Measurements from ENCODE around the gene B9D1.

B9D1 gene

GRCh38 chr17:19376811-19377210 lies 14.3 kb upstream of the B9D1 start:
- DNase-seq (ENCODE audit: low spot score) = no peak

- no peak for DNase-seq (ENCODE audit: low spot score)
These were observed 13.2 kb upstream of the B9D1 start for GRCh38 chr17:19375732-19376131.

- no peak for DNase-seq (ENCODE audit: low spot score)
These were observed 11.6 kb upstream of the B9D1 start for GRCh38 chr17:19374136-19374535.

- DNase-seq (ENCODE audit: low spot score) = peak; percentile 58
These were observed 10.5 kb upstream of the B9D1 start for GRCh38 chr17:19372866-19373504.

- no peak for DNase-seq (ENCODE audit: low spot score)
These were observed 9.9 kb upstream of the B9D1 start for GRCh38 chr17:19372439-19372838.

DNA sequence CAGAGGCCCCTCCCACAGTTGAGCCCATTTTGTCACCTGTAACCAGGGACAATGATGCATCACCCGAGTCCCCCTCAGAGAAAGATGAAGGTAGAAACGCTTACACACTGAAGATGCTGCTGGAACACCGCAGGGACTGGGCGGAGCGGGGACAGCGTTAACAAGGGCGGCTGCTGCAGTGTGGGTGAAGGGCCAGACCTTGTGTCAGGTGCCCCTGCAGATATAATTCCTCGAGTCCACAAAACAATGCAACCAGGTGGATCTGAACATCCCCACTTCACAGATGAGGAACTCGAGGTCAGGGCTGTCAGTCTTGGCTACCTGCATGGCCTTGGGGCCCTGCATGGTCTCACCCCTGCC lies 9.5 kb upstream of the B9D1 start:
- DNase-seq (ENCODE audit: low spot score) = peak; percentile 53

DNA sequence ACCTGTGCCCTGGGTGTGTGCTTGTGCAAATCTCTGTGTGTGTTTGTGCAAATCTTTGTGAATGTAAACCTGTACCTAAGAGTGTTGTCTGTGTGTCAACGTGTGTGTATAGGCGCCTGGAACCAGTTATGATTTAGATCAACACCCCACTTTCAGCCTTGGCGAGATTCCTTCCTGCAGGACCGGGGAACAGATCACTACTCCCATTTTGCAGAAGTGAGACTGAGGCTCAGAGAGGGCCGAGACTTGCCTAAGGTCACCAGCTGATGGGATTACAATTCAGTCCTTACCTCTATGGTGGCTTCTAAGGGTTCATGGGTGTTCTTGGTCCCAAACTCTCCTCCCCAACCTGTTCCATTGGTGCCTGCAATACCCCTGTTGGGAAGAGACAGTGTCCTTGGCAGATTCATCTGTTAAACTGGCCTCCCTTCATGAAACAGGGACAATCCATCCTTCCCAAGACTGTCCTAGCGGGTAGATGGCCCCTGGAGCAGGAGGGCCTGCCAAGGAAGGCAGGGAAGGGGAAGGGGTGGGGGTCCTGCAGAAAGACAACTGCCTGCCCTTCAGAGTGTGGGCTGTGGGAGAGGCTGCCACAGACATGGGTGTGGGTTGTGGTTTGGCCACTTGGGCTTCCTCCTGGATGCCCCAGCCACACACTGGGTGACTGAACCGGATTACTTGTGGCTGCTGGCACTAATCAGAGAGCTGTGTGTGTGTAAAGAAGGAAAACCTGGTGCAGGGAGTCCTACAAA lies 8.9 kb upstream of the B9D1 start:
- peak; percentile 40 for DNase-seq (ENCODE audit: low spot score)

GRCh38 chr17:19370493-19370960 lies 8.0 kb upstream of the B9D1 start:
- DNase-seq (ENCODE audit: low spot score) = peak; percentile 66

DNA sequence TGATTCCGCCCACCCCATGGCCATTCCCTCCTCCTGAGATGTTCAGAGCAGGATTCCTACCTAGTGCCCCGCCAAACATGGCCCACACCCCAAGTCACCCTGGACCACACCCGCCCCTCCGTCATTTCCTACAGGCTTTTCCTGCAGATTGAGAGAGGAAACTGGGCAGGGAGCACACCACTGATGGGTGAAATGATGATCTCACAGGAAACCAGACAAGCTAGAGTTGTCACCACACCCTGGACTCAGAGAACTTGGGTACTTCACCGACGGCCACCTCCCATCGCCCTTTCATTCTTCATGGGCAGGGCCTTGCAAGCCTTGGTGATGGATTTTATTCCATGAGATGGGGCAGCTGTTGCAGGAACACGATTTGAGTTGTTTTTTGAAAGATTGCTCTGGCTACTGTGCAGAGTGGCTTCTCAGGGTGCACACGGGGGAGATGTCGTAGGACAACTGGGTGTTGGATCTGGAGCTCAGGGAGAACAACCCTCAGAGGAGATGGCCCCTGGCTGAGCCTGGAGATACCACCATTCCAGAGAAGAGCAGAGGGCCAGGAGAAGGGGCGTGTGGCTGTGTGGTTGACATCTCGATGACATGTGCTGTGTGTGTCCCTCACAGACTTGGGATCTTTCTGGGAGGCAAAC lies 7.4 kb upstream of the B9D1 start:
- peak; percentile 37 for DNase-seq (ENCODE audit: low spot score)

DNA sequence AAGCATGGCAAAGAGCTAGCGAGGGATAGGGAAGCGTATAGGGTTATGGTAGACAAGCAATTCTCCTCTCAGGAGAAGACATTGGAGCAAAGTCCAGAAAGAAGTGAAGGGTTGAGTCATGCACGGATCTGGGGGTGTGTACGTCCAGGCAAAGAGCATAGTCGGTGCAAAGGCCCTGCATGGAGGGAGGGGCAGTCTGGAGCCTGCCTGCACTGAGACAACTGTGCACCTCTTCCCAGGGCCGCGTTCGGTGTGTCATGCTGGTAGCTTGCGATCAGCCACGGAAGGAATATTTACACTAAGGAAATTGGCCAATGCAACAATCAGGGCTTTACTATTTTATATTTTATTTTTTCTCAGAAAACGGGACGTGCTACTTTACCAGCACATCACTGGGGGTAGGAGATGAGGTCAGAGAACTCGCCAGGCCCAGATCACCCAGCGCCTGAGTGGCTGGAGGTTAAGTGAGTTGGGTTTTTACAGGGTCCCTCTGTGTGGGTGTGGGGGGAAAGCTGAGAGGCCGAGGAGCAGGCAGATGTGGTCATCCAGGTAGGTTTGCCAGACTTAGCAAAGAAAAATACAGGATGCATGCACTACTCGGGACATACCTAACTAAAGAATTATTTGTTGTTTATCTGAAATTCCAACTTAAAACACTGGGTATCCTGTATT lies 6.7 kb upstream of the B9D1 start:
- peak; percentile 30 for DNase-seq (ENCODE audit: low spot score)

- no peak for DNase-seq (ENCODE audit: low spot score)
These were observed 5.7 kb upstream of the B9D1 start for GRCh38 chr17:19368229-19368628.

DNA sequence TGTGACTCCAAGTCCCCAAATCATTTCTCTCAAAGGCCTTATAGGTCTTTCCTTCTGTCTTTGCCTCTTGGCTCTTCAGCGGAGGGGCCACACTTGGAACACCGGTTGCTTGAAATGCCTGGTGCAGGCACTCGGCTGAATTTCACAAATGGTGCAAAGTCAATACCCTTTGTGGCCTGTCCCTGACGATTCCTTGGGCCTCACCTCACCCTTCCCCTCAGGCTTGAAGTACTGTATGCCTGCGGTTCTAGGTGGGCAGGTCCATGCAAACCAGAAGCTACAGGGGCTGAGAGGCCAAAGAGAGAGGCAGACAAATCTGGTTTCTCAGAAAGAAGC lies 4.1 kb upstream of the B9D1 start:
- no peak for DNase-seq (ENCODE audit: low spot score)

- DNase-seq (ENCODE audit: low spot score) = no peak
These were observed 3.5 kb upstream of the B9D1 start for GRCh38 chr17:19365833-19366636.

DNA sequence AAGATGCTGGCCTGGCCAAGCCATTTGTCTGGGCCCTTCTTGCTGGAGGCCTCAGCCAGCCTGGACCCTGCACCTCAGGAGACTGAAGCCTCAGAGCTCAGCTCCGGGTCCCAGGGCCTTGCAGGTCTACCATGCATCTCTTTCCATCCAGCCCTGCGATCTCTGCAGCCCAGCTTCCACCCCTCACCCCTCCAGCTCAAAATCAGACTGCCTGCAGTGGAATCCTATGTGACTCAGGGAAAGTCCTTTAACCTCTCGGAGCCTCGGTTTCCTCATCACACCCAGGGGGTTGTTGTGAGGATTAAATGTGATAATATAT lies 2.9 kb upstream of the B9D1 start:
- DNase-seq (ENCODE audit: low spot score) = no peak

DNA sequence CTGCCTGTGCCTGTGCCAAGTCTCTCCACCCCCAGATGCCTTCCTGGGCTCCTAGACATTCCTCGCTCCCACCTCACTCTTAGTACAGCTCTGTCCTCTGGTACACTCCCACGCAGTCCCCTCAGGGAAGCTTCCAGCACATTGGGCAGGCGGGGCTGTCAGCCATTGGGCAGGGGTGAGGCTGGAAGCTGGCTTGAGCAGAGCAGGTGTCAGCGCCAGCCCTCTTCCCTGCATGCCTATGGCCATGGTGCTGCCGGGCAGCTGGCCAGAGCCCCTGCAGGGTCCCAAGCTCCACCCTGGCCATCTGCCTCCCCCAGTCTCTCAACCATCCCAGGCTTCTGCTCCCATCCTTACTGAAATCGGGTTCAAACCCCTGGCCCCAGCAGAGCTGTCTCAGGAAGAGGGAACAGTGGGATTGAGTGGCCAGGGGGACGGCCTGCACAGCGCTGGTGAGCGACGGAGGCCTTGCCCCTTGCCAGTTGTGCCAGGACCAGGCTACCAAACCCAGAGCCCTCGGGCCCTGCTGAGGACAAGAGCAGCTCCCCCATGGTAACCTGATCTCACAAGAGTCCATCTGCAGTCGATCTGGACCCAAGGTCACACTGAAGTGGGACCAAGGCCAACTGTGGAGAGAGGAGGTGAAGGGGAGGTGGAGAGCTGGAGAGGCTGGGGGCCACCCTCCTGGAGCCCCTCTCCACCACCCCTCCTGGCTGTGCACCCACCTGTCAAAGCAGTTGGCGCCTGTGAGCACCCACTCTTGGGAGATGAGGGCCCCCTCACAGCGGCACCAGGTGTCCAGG lies 2.4 kb upstream of the B9D1 start:
- DNase-seq (ENCODE audit: low spot score) = no peak

- no peak for DNase-seq (ENCODE audit: low spot score)
These were observed 1.0 kb upstream of the B9D1 start for GRCh38 chr17:19363460-19364035.

- DNase-seq (ENCODE audit: low spot score) = no peak
These were observed 553 bp upstream of the B9D1 start for GRCh38 chr17:19363114-19363438.

DNA sequence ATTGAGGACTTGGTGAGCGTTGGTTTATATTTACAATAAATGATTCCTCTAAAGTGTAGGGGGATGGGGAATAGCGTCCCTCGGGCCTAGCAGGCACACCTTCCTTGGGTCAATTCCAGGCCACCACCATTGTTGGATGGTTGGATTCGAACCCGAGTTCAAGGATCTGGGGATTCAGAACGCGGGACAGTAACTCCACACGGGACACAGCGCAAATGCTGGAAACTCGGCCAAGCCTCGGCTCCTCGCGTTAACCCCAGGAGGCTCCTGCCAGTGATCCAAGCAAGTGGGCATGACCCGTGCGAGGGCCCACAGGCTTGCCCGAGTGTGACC lies 613 bp downstream of the B9D1 start:
- DNase-seq (ENCODE audit: low spot score) = no peak

DNA sequence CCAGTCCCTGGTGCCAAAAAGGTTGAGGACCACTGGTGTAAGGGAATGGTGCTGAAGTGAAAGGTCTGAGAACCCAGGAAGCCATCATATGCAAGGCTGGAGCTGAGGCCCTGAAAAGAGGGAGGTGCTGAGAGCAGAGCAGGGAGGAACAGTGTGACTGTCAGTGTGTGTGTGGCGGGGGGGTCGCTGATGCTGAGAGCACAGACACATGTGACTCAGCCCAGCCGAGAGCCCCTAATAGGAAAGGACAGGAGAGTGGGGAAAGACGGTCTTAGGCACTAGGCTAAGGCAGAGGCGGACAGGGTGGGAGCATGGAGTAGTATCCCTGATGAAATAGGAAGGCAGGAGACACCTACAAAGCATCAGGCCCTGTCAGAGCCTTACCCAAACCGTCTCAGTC lies 1.2 kb downstream of the B9D1 start:
- DNase-seq (ENCODE audit: low spot score) = no peak

DNA sequence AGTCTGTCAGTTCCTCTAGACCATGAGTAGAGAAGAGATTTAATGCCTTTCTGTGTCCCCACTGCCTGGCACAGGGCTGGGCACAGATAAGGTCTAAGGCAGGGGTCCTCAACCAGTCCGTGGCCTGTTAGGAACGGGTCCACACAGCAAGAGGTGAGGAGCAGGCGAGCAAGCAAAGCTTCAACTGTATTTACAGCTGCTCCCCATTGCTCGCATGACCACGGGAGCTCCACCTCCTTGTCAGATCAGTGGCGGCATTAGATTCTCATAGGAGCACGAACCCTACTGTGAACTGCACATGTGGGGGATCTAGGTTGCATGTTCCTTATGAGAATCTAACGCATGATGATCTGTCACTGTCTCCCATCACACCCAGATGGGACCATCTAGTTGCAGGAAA lies 1.8 kb downstream of the B9D1 start:
- no peak for DNase-seq (ENCODE audit: low spot score)

DNA sequence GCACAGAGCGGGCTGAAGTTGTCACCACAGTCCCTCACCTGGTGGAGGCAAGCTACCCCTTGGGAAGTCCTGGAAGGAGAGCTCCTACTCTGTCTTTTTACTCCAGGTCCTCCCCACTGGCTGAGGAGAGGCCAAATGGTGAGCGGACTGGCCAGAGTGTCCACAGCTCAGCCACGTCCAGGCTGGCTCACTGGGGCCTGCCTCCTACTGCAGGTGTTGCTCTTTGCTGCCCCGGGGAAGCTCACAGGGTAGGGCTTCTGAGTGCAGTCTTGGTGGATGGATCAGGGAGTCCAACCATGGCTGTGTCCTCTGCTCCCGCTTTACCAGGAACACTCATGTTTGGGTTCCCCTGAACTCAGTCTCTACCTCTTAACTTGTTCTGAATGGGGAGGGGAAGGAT lies 2.7 kb downstream of the B9D1 start:
- DNase-seq (ENCODE audit: low spot score) = no peak
